ENCODE measurements around the gene MRPL21. TPM values are rescaled to one million over a fixed set of nuclear protein-coding genes. Genes with fewer than 3 reads are reported as not detected.
A peak's percentile ranks its signal among the peaks of the same experiment; 100 is the strongest.

MRPL21 gene
- total and polyA plus RNA-seq, 9 of the 15 experiments (the other 6 are each of a cell fraction or from before 2014, with no cell fraction given): 196 to 618 (median 232) TPM

GRCh38 chr11:68903288-68904247 lies at the start of gene MRPL21, which contains the start of gene IGHMBP2 (continued):
- TF ChIP-seq CHD4 (IDR thresholded peaks at IDR 0.05; ENCODE audit: insufficient read depth, insufficient replicate concordance, low read depth, low read length, poor library complexity, severe bottlenecking): no peak
- TF ChIP-seq, protein P1, sequence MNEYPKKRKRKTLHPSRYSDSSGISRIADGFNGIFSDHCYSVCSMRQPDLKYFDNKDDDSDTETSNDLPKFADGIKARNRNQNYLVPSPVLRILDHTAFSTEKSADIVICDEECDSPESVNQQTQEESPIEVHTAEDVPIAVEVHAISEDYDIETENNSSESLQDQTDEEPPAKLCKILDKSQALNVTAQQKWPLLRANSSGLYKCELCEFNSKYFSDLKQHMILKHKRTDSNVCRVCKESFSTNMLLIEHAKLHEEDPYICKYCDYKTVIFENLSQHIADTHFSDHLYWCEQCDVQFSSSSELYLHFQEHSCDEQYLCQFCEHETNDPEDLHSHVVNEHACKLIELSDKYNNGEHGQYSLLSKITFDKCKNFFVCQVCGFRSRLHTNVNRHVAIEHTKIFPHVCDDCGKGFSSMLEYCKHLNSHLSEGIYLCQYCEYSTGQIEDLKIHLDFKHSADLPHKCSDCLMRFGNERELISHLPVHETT (CRISPR knock-in tag; conservative IDR thresholded peaks at IDR 0.05 in 1 of 2, IDR thresholded peaks at IDR 0.05 in 1 of 2): no peak; a peak in 1 of 4 replicates
- no peak for TF ChIP-seq USF2 (CRISPR knock-in tag; IDR thresholded peaks at IDR 0.05)
- peak in 1 of 2 experiments; percentile 38; a peak in 2 of 4 replicates for TF ChIP-seq FOXA3 (CRISPR knock-in tag; conservative IDR thresholded peaks at IDR 0.05 in 1 of 2, IDR thresholded peaks at IDR 0.05 in 1 of 2)
- TF ChIP-seq PURB (CRISPR knock-in tag; IDR thresholded peaks at IDR 0.05; ENCODE audit: low read depth): no peak
- peak; percentile 87 for TF ChIP-seq SMAD3 (CRISPR knock-in tag; conservative IDR thresholded peaks at IDR 0.05)
- no peak for TF ChIP-seq CBX8 (IDR thresholded peaks at IDR 0.05; ENCODE audit: borderline replicate concordance, extremely low read depth, low read depth, low read length, poor library complexity, severe bottlenecking)
- TF ChIP-seq TCFL5 (CRISPR knock-in tag; conservative IDR thresholded peaks at IDR 0.05): no peak
- no peak; the same call in 1 of the 2 replicates for TF ChIP-seq ZNF395 (CRISPR knock-in tag; IDR thresholded peaks at IDR 0.05)
- 0 out of 2 replicates have a peak, but pooled peaks have one; percentile 57 for TF ChIP-seq ZNF384 (IDR thresholded peaks at IDR 0.05; ENCODE audit: low read depth, low read length)
- no peak for TF ChIP-seq CCAR2 (IDR thresholded peaks at IDR 0.05; ENCODE audit: low read depth, low read length)
- no peak for TF ChIP-seq SNIP1 (IDR thresholded peaks at IDR 0.05; ENCODE audit: low read depth)
- peak; percentile 55; the same call in 1 of the 2 replicates for TF ChIP-seq NCOR1 (IDR thresholded peaks at IDR 0.05)
- no peak for TF ChIP-seq ZBTB8A (IDR thresholded peaks at IDR 0.05; ENCODE audit: partially characterized antibody)
- TF ChIP-seq HIVEP1 (CRISPR knock-in tag; IDR thresholded peaks at IDR 0.05): peak; percentile 77
- no peak for TF ChIP-seq PHF21A (IDR thresholded peaks at IDR 0.05; ENCODE audit: borderline replicate concordance, low read depth)
- TF ChIP-seq PTTG1 (tag; IDR thresholded peaks at IDR 0.05; ENCODE audit: low read depth): no peak
- TF ChIP-seq ZNF263 (CRISPR knock-in tag; IDR thresholded peaks at IDR 0.05; ENCODE audit: borderline replicate concordance): no peak; the same call in 1 of the 2 replicates
- 0 out of 4 replicates have a peak, but pooled peaks of 1 of the 2 experiments have one; percentile 41 for TF ChIP-seq KDM1A (IDR thresholded peaks at IDR 0.05)

Data from K562 (cell line).